Measurements from ENCODE around the gene OTUD7B. TPM values are rescaled to one million over a fixed set of nuclear protein-coding genes. Genes with fewer than 3 reads are reported as not detected.
A peak's percentile ranks its signal among the peaks of the same experiment; 100 is the strongest.

The OTUD7B gene
- total and polyA plus RNA-seq, 12 donors = 5.7 to 45.7 (median 19.8) TPM

- Histone ChIP-seq H3K9me3 (replicated peaks in 1 of 3) (no peaks in the 10 kb centered on the region), H3K36me3 (replicated peaks in 1 of 2) (peaks cover 0 to 4% of the 10 kb centered on the region in 2 donors), H3K4me1 (replicated peaks in 1 of 2) (peaks cover 23 to 55% of the 10 kb centered on the region in 2 donors), H3K27ac (no peak overlapping the region), H3K27me3 (no peaks in the 10 kb centered on the region), H3K4me3 (no peak overlapping the region)
- intact Hi-C loops (cut with DNase I) = no loop called here
- TF ChIP-seq CTCF (IDR thresholded peaks at IDR 0.05) = no peak
- TF ChIP-seq POLR2A (IDR thresholded peaks at IDR 0.05) = no peak
- DNase-seq = no peak
- WGBS, 4 donors = 37 to 49% (median 43%) methylated on average over 2 of the region's 2 CpGs
Measured at GRCh38 chr1:149995927-149996326, 14.6 kb downstream of the OTUD7B start.

- H3K36me3 ChIP-seq (replicated peaks in 1 of 2) = no peaks in the 10 kb centered on the region
- H3K9me3 ChIP-seq (replicated peaks in 1 of 3) = no peaks in the 10 kb centered on the region
- DNase-seq = no peak
- peaks cover 25 to 49% of the 10 kb centered on the region in 2 donors for H3K4me1 ChIP-seq (replicated peaks in 1 of 2)
- no peaks in the 10 kb centered on the region for H3K27me3 ChIP-seq
- TF ChIP-seq POLR2A (IDR thresholded peaks at IDR 0.05) (no peak), CTCF (IDR thresholded peaks at IDR 0.05) (no peak)
- intact Hi-C loops (cut with DNase I) = no loop called here
- H3K4me3 ChIP-seq = no peak overlapping the region
- H3K27ac ChIP-seq = no peak overlapping the region
Measured at GRCh38 chr1:149993764-149994163, 16.8 kb downstream of the OTUD7B start.

- WGBS, 4 donors = 19 to 33% (median 22%) methylated on average over 1 of the region's 1 CpG
- intact Hi-C loops (cut with DNase I) = no loop called here
- peaks cover 31 to 53% of the 10 kb centered on the region in 2 donors for H3K4me1 ChIP-seq (replicated peaks in 1 of 2)
- H3K9me3 ChIP-seq (replicated peaks in 1 of 3) = no peaks in the 10 kb centered on the region
- H3K4me3 ChIP-seq = no peak overlapping the region
- H3K27ac ChIP-seq = no peak overlapping the region
- no peaks in the 10 kb centered on the region for H3K27me3 ChIP-seq
- TF ChIP-seq POLR2A (IDR thresholded peaks at IDR 0.05) (no peak), CTCF (IDR thresholded peaks at IDR 0.05) (no peak)
- DNase-seq = no peak
- no peaks in the 10 kb centered on the region for H3K36me3 ChIP-seq (replicated peaks in 1 of 2)
Measured at GRCh38 chr1:149993181-149993580, 17.3 kb downstream of the OTUD7B start.

- WGBS, 4 donors = 88 to 100% (median 90%) methylated on average over 1 of the region's 1 CpG
- DNase-seq = no peak
- H3K4me1 ChIP-seq (replicated peaks in 1 of 2) = peaks cover 9 to 30% of the 10 kb centered on the region in 2 donors
- TF ChIP-seq CTCF (IDR thresholded peaks at IDR 0.05) (no peak), POLR2A (IDR thresholded peaks at IDR 0.05) (no peak)
- no peak overlapping the region for H3K4me3 ChIP-seq
- intact Hi-C loops (cut with DNase I) = no loop called here
- H3K36me3 ChIP-seq (replicated peaks in 1 of 2) = no peaks in the 10 kb centered on the region
- H3K27ac ChIP-seq = peak overlapping the region in 3 of 5 donors; percentile 2 to 32 (median 29)
- no peaks in the 10 kb centered on the region for H3K9me3 ChIP-seq (replicated peaks in 1 of 3)
- H3K27me3 ChIP-seq = no peaks in the 10 kb centered on the region
Measured at GRCh38 chr1:149987297-149987595, 23.3 kb downstream of the OTUD7B start.

All from adrenal gland (tissue), 12 donors.